Body of pancreas (tissue), 4 donors: Measurements from ENCODE around the gene GABRP.

Experiments
- POLR2A ChIP-seq, 3 donors: fragments of 450-650 bp; IDR thresholded peaks; one replicate each; pipeline ENCODE4 v1.6.1; 2016; ENCODE audit warnings: antibody characterized with exemption in 3 of 3, mild to moderate bottlenecking in 2 of 3
- TF ChIP-seq, protein P1 (sequence below), 7 experiments: fragments of 450-650 bp in 4 of 7; fragments of 200-600 bp in 3 of 7; sonication (generic) in 3 of 7; IDR thresholded peaks; one replicate each; pipeline ENCODE4 v1.5.1; 2016 to 2019; ENCODE audit warnings: antibody characterized with exemption in 7 of 7

DNA sequence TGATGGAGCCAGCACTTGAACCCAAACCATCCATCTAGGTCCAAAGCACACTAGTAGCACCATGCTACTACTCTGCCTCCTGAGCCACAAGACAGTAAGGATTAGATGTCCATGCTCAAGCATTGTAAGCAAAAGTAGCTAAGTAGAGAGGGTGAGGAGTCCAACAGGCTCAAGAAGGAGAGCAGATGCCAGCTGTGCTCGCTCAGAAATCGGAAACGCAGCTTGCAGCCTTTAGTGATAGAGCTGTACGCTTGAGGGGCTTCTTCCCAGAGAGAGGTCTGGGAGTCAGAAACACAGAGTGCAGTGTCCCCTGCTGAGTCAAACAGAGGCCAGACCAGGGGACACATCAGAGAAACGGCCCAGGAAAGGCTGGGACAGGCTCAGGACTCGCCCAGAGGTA, 32.7 kb upstream of the GABRP start:
- TF ChIP-seq, protein P1, sequence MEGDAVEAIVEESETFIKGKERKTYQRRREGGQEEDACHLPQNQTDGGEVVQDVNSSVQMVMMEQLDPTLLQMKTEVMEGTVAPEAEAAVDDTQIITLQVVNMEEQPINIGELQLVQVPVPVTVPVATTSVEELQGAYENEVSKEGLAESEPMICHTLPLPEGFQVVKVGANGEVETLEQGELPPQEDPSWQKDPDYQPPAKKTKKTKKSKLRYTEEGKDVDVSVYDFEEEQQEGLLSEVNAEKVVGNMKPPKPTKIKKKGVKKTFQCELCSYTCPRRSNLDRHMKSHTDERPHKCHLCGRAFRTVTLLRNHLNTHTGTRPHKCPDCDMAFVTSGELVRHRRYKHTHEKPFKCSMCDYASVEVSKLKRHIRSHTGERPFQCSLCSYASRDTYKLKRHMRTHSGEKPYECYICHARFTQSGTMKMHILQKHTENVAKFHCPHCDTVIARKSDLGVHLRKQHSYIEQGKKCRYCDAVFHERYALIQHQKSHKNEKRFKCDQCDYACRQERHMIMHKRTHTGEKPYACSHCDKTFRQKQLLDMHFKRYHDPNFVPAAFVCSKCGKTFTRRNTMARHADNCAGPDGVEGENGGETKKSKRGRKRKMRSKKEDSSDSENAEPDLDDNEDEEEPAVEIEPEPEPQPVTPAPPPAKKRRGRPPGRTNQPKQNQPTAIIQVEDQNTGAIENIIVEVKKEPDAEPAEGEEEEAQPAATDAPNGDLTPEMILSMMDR (IDR thresholded peaks at IDR 0.05) = no peak
- TF ChIP-seq POLR2A (IDR thresholded peaks at IDR 0.05) = no peak
